ACC112 (cell line): ENCODE results near the gene RBM7.
A peak's percentile ranks its signal among the peaks of the same experiment; 100 is the strongest.

Source experiments
- H2AFZ ChIP-seq: fragments of 200-600 bp; sonication (generic); one replicate; pipeline ENCODE4 v1.6.0; 2017; ENCODE audit warnings: antibody characterized with exemption, low read length; ENCODE audit not compliant: unreplicated experiment
- H3K27ac ChIP-seq: fragments of 200-600 bp; sonication (generic); 2 replicates; pipeline ENCODE4 v1.5.1; 2014; ENCODE audit warnings: low read depth, mild to moderate bottlenecking, antibody characterized with exemption, low read length, moderate library complexity
- H3K27me3 ChIP-seq: fragments of 200-600 bp; sonication (generic); 2 replicates; pipeline ENCODE4 v1.6.1; 2014; ENCODE audit warnings: mild to moderate bottlenecking, antibody characterized with exemption, low read length, moderate library complexity, mixed read lengths; ENCODE audit not compliant: insufficient read depth
- H3K36me3 ChIP-seq: fragments of 200-600 bp; sonication (generic); 2 replicates; pipeline ENCODE4 v1.6.1; 2016; ENCODE audit warnings: mild to moderate bottlenecking, antibody characterized with exemption, low read length, moderate library complexity, mixed read lengths; ENCODE audit not compliant: insufficient read depth
- H3K4me1 ChIP-seq: fragments of 200-600 bp; sonication (generic); one replicate; pipeline ENCODE4 v1.6.1; 2016; ENCODE audit warnings: low read length, mixed read lengths; ENCODE audit not compliant: insufficient read depth, unreplicated experiment, control insufficient read depth
- H3K4me3 ChIP-seq: fragments of 200-600 bp; sonication (generic); 2 replicates; pipeline ENCODE4 v1.5.1; 2014; ENCODE audit warnings: mild to moderate bottlenecking, low read depth, low read length
- H3K79me2 ChIP-seq: fragments of 200-600 bp; sonication (generic); one replicate; pipeline ENCODE4 v1.6.0; 2016; ENCODE audit warnings: low read length; ENCODE audit not compliant: control insufficient read depth, unreplicated experiment, insufficient read depth

The RBM7 gene

GRCh38 chr11:114448749-114449482 is 48.5 kb downstream of the RBM7 start:
- Histone ChIP-seq H3K4me3 (no peak overlapping the region), H3K27me3 (no peaks in the 10 kb centered on the region), H2AFZ (no peak overlapping the region), H3K27ac (peak overlapping the region; percentile 56), H3K4me1 (peaks cover 18% of the 10 kb centered on the region), H3K36me3 (peaks cover 74% of the 10 kb centered on the region), H3K79me2 (peaks cover 50% of the 10 kb centered on the region)

DNA sequence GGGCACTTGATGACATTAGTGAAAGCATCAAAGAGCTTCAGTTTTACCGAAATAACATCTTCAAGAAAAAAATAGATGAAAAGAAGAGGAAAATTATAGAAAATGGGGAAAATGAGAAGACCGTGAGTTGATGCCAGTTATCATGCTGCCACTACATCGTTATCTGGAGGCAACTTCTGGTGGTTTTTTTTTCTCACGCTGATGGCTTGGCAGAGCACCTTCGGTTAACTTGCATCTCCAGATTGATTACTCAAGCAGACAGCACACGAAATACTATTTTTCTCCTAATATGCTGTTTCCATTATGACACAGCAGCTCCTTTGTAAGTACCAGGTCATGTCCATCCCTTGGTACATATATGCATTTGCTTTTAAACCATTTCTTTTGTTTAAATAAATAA is 49.4 kb downstream of the RBM7 start:
- Histone ChIP-seq H3K4me3 (no peak overlapping the region), H3K36me3 (peaks cover 66% of the 10 kb centered on the region), H3K79me2 (peaks cover 41% of the 10 kb centered on the region)

GRCh38 chr11:114452399-114452798 is 51.9 kb downstream of the RBM7 start:
- no peaks in the 10 kb centered on the region for H3K27me3 ChIP-seq
- H3K4me1 ChIP-seq: peaks cover 21% of the 10 kb centered on the region
- H3K36me3 ChIP-seq: peaks cover 50% of the 10 kb centered on the region
- no peak overlapping the region for H3K4me3 ChIP-seq
- no peak overlapping the region for H2AFZ ChIP-seq
- H3K79me2 ChIP-seq: peaks cover 22% of the 10 kb centered on the region
- H3K27ac ChIP-seq: no peak overlapping the region

More for the DNA sequence above, 49.4 kb downstream of the RBM7 start:
- no peaks in the 10 kb centered on the region for H3K27me3 ChIP-seq
- H2AFZ ChIP-seq: no peak overlapping the region
- H3K27ac ChIP-seq: no peak overlapping the region
- peaks cover 18% of the 10 kb centered on the region for H3K4me1 ChIP-seq
